SW480 (cell line): Measurements from ENCODE around the gene SLC30A10.
"Not testable (repeated sequence)": the region's sequence is repeated elsewhere in the genome, so short reads cannot be mapped to it uniquely, and the experiment has no call there.

Experiments used
- DNase-seq: peaks from one replicate; pipeline ENCODE4 v3.0.0-alpha.2; 2016; ENCODE audit warnings: low spot score

Gene SLC30A10

DNA sequence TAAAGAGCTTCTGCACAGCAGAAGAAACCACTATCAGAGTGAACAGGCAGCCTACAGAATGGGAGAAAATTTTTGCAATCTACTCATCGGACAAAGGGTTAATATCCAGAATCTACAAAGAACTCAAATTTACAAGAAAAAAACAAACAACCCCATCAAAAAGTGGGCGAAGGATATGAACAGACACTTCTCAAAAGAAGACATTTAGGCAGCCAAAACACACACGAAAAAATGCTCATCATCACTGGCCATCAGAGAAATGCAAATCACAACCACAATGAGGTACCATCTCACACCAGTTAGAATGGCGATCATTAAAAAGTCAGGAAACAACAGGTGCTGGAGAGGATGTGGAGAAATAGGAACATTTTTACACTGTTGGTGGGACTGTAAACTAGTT, 36.5 kb downstream of the SLC30A10 start:
- DNase-seq: not testable (repeated sequence)

DNA sequence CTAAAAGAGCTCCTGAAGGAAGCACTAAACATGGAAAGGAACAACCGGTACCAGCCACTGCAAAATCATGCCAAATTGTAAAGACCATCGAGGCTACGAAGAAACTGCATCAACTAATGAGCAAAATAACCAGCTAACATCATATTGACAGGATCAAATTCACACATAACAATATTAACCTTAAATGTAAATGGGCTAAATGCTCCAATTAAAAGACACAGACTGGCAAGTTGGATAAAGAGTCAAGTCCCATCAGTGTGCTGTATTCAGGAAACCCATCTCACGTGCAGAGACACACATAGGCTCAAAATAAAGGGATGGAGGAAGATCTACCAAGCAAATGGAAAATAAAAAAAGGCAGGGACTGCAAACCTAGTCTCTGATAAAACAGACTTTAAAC, 39.7 kb downstream of the SLC30A10 start:
- not testable (repeated sequence) for DNase-seq

DNA sequence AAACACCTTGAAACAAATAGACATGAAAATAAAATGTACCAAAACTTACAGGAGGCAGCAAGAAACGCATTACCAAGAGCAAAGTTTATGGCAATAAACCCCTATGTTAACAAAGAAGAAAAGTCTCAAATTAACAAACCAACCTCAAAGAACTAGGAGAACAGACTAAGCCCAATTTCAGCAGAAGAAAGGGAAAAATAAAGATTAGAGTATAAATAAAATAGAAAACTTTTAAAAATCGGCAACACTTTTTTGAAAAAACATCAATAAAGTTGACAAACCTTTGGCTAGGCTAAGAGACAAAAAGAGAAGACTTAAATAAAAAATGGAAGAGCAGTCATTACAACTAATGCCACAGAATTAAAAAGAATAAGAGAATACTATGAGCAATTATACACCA, 42.7 kb downstream of the SLC30A10 start:
- DNase-seq: no peak

DNA sequence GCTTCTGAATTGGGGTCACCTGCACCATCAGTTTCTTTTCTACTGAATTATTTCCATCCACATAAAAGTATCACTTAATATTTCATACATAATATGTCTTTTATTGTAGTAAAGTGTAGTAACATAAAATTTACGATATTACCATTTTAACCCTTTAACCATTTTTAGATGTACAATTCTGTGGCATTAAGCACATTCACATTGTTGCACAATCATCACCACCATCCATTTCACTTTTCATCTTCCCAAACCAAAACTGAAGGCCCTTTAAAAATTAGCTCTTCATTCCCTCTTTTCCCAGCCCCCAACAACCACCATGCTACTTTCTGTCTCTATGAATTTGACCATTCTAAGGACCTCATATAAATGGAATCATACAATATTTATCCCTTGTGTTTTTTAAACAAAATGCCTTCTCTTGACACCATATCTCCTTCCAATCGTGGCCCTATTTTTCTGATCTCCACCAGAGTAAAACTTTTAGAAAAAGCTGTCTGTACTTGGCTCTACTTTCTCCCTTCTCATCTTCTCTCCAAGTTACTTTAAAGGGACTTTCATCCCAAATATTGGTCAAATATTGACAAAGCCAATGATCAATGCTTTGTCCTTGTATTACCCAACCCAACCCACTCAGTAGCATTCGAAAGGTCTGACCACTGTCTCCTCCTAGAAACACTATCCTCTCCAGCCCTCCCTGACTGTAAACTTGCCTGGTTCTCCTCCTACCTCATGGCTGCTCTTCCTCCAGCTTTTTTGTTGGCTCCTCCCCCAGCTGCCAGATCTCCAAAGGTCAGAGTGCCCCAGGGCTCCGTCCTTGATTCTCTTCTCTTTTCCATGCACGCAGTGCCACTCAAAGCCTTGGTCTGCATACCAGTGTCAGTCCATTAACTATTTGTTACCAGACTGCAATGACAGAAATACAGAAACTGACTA, 44.7 kb downstream of the SLC30A10 start:
- no peak for DNase-seq

DNA sequence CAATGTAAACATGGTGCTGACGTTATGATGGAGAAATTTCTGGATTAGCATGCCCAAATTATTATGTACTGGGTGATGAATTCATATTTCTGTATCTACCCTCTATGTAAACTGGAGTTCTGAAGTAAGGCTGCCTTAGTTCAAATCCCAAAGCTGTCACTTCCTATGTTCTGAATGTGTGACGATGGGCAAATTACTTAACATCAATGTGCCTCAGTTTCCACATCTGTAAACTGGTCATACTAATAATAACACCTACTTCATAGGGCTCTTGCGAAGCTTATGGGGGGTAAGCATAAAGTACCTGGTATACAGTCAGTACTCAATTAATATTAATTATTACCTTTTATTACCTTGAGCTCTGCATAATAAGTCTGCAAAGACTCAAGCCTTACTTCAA, 45.6 kb downstream of the SLC30A10 start:
- no peak for DNase-seq

DNA sequence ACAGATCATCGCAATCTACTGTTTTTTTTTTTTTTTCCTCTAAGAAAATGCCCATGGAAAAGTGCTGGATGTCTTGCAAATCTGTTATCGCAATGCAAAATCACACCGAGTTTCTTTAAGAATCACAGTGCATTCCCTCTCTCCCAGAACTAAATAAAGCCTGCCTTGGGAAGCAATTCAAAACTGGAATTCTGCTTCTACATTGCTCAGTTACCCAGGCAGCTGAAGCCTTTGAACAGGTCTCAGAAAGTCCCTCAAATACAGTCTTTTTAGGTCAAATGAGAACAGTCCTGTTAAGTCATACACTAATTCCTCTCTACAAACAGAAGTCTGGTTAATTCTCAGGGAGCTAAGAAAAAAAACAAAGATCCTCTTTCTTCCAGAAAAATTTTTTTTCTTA, 46.3 kb downstream of the SLC30A10 start:
- DNase-seq: no peak

DNA sequence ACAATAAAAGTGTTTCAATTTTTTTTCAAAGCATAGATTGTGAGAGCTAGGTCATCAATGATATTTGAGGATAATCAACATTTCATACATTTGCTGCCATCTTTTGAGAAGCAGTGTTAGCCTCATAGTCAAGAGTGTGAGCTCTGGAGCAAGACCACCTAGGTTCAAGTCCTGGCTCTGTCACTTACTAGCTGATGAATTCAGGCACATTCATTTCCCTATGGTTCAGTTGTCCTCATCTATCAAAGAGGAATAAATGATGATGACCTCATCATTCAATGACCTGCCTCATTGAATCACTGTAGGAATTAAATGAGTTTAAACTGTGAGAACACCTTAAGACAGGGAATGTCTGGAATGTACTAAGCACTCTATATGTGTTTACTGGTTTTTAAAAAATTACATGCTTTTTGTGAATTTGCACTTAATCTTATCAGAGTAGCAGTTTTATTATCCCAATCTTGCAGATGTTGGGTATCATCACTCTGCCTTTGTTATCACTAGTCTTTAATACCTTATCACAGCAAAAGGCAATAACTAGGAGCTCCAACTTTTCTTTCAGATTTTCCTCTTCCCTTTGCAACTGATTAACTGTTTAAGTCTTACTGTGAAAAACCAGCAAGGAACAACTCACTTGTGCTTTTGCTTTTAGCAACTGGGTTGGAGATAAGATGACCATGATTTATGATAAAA, 47.4 kb downstream of the SLC30A10 start:
- DNase-seq: no peak

DNA sequence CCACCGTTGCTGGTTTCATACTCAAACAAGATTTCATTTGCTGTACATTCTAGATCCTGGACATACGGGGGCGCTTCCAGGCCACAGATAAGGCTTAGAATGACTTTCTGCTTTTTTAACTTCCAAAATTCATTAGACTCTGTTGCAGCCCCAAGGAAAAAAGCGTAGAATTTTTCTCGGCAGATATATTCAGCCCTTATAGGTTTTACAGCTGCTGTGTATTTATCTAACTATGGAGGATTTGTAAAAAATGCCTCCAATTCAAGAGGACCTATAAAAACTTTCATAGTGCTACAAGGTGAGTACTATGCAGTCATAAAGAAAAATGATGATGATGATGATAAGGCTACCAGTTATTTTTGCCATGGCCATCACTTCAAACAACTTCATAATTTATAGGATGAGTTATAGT, 51.6 kb downstream of the SLC30A10 start:
- no peak for DNase-seq

DNA sequence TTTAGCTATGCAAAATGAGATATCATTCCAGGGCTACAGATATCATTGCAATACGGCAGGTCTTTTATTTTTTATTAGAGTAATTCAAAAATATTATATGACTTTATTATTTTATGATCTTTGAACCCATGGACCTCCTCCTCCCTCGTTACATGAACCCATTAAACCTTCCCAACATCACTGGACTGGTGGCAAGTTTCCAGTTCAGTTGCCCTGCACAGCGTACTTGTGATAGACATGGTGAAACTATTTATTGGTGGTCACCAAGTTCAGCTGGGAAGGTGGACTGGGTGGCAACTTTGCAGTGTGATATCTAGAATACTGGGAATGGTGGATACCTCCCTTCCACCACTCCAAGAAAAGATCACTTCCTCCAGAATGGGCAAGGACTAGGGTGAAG, 52.5 kb downstream of the SLC30A10 start:
- DNase-seq: no peak

DNA sequence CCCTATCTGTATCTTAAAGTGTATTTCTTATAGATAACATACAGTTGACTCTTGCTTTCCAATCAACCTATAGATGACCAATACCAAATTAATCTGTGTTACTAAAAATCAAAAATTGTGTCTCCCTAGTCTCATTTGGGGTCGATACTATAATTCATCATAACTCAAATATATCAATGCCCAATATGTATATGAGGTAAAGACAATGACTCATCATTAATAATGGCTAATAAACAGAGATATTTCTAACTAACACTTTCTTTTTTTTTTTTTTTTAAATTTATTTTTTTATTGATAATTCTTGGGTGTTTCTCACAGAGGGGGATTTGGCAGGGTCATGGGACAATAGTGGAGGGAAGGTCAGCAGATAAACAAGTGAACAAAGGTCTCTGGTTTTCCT, 55.8 kb downstream of the SLC30A10 start:
- not testable (repeated sequence) for DNase-seq

DNA sequence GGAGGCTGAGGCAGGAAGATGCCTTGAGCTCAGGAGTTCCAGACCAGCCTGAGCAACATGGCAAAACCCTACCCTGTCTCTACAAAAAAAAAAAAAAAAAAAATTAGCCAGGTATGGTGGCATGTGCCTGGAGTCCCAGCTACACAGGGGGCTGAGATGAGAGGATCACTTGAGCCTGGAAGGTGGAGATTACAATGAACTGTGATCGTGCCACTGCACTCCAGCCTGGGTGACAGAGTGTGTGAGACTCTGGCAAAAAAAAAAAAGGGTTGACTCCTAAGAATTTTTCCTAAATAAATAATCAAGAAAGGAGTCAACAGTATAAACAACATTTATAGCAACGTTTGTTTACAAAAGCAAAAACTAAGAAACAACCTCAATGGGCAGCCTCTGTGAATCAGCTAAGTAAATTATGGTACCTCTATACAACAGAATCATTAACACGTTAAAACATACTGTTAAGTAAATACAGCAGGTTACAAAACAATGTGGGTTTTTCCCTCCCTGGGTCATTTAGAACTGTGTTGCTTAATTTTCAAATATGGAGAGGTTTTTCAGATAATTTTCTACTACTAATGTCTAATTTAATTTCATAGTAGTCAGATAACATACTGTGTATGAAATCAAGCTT, 56.8 kb downstream of the SLC30A10 start:
- DNase-seq: no peak

DNA sequence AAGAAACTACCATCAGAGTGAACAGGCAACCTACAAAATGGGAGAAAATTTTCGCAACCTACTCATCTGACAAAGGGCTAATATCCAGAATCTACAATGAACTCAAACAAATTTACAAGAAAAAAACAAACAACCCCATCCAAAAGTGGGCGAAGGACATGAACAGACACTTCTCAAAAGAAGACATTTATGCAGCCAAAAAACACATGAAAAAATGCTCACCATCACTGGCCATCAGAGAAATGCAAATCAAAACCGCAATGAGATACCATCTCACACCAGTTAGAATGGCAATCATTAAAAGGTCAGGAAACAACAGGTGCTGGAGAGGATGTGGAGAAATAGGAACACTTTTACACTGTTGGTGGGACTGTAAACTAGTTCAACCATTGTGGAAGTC, 59.7 kb downstream of the SLC30A10 start:
- not testable (repeated sequence) for DNase-seq
